ENCODE results near the gene HLTF. TPM values are rescaled to one million over a fixed set of nuclear protein-coding genes. Genes with fewer than 3 reads are reported as not detected.
"Not testable (repeated sequence)": the region's sequence is repeated elsewhere in the genome, so short reads cannot be mapped to it uniquely, and the experiment has no call there.

Gene HLTF
- total and polyA plus RNA-seq, 2 donors (not counting 1 experiment from before 2014, with no cell fraction given), result 3.3 to 22.9 TPM

DNA sequence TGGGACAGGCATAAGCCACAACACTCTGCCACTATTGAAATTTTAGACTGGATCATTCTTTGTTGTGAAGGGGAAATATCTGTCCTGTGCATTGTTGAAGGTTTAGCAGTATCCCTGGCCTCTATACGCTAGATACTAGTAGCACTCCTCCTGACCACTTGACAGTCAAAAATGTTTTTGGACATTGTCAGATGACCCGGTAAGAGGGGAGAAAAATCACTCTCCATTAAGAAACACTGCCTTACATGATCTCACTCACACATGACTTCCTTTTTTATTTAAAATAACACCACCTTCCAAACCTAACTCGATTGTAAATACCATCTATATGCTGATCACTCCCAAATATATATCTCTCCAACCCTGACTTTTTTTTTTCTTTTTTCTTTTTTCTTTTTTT is 15.3 kb upstream of the HLTF start:
- ATAC-seq (ENCODE audit: low read depth), result no peak
- no peaks in the 10 kb centered on the region for H3K27me3 ChIP-seq (replicated peaks in 1 of 4; ENCODE audit: control extremely low read depth in 1 of 4, control insufficient read depth in 3 of 4, insufficient read depth in 4 of 4, low read length in 3 of 4)
- peaks cover 6% of the 10 kb centered on the region for H3K27me3 Mint-ChIP-seq
- no peak overlapping the region for H3K4me3 ChIP-seq (ENCODE audit: control extremely low read depth in 1 of 5, extremely low read depth in 1 of 5, insufficient read depth in 1 of 5, low read depth in 2 of 5, low read length in 4 of 5)
- H3K4me3 Mint-ChIP-seq, result no peak overlapping the region
- CTCF ChIA-PET, result no interaction called here
- no peak overlapping the region for H3K27ac Mint-ChIP-seq
- H3K4me1 ChIP-seq (ENCODE audit: control insufficient read depth in 2 of 2, insufficient read depth in 2 of 2, low read length in 2 of 2), result no peaks in the 10 kb centered on the region
- no peak overlapping the region for H3K9ac ChIP-seq (ENCODE audit: low read length)
- POLR2A ChIA-PET, result no interaction called here
- peaks cover 0 to 3% (median 0%) of the 10 kb centered on the region in 3 donors for H3K9me3 ChIP-seq (ENCODE audit: control extremely low read depth in 1 of 3, control insufficient read depth in 2 of 3, insufficient read depth in 1 of 3, low read length in 2 of 3)
- no peak for TF ChIP-seq EZH2 (IDR thresholded peaks at IDR 0.05; ENCODE audit: borderline replicate concordance, insufficient read depth, low read depth, low read length, poor library complexity, severe bottlenecking)
- TF ChIP-seq, protein P1, sequence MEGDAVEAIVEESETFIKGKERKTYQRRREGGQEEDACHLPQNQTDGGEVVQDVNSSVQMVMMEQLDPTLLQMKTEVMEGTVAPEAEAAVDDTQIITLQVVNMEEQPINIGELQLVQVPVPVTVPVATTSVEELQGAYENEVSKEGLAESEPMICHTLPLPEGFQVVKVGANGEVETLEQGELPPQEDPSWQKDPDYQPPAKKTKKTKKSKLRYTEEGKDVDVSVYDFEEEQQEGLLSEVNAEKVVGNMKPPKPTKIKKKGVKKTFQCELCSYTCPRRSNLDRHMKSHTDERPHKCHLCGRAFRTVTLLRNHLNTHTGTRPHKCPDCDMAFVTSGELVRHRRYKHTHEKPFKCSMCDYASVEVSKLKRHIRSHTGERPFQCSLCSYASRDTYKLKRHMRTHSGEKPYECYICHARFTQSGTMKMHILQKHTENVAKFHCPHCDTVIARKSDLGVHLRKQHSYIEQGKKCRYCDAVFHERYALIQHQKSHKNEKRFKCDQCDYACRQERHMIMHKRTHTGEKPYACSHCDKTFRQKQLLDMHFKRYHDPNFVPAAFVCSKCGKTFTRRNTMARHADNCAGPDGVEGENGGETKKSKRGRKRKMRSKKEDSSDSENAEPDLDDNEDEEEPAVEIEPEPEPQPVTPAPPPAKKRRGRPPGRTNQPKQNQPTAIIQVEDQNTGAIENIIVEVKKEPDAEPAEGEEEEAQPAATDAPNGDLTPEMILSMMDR (IDR thresholded peaks at IDR 0.05), result no peak
- H4K20me1 ChIP-seq (ENCODE audit: control insufficient read depth, insufficient read depth, low read length, poor library complexity, severe bottlenecking), result no peaks in the 10 kb centered on the region
- H3K79me2 ChIP-seq (ENCODE audit: control insufficient read depth, insufficient read depth, low read length), result no peaks in the 10 kb centered on the region
- H2AFZ ChIP-seq (ENCODE audit: insufficient read depth, low read depth, low read length, poor library complexity, severe bottlenecking), result no peak overlapping the region
- H3K36me3 ChIP-seq (replicated peaks in 1 of 2; ENCODE audit: control extremely low read depth in 1 of 2, control insufficient read depth in 1 of 2, extremely low read depth in 1 of 2, insufficient read depth in 2 of 2, low read length in 1 of 2), result no peaks in the 10 kb centered on the region
- H3K4me2 ChIP-seq (replicated peaks; ENCODE audit: low read depth, low read length, poor library complexity, severe bottlenecking), result no peak overlapping the region
- peaks cover 2% of the 10 kb centered on the region for H3K4me1 Mint-ChIP-seq
- peaks cover 5% of the 10 kb centered on the region for H3K9me3 Mint-ChIP-seq (ENCODE audit: insufficient read depth)
- intact Hi-C loops (cut with micrococcal nuclease), result loop anchor here (2.0 kb wide), 1 partner anchor 15 kb away; the partner anchor contains the start of gene HLTF
- H3K27ac ChIP-seq (ENCODE audit: low read length in 2 of 2), result no peak overlapping the region
- 100% methylated on average over 3 of the region's 3 CpGs for WGBS (ENCODE audit: insufficient coverage)
- DNase-seq, result no peak

DNA sequence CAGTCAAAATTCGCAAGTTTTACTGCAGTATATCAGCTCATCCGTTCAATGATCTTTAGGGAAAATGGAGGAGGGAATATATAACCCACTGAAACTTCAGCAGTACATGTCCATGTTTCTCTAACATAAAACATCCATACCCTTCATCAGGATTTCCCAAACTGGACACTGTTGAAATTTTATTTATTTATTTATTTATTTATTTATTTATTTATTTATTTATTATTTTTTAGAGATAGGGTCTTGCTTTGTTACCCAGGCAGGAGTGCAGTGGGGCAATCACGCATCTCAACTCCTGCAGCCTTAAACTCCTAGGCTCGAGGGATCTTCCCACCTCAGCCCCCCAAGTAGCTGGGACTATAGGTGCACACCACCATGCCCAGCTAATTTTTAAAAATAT is 14.8 kb upstream of the HLTF start:
- TF ChIP-seq, protein P1 (IDR thresholded peaks at IDR 0.05), result no peak
- TF ChIP-seq EZH2 (IDR thresholded peaks at IDR 0.05; ENCODE audit: borderline replicate concordance, insufficient read depth, low read depth, low read length, poor library complexity, severe bottlenecking), result no peak
- Histone ChIP-seq H3K27ac (ENCODE audit: low read length in 2 of 2) (no peak overlapping the region), H2AFZ (ENCODE audit: insufficient read depth, low read depth, low read length, poor library complexity, severe bottlenecking) (no peak overlapping the region), H3K79me2 (ENCODE audit: control insufficient read depth, insufficient read depth, low read length) (no peaks in the 10 kb centered on the region), H3K9me3 (ENCODE audit: control extremely low read depth in 1 of 3, control insufficient read depth in 2 of 3, insufficient read depth in 1 of 3, low read length in 2 of 3) (peaks cover 0 to 3% (median 0%) of the 10 kb centered on the region in 3 donors), H3K9ac (ENCODE audit: low read length) (no peak overlapping the region), H4K20me1 (ENCODE audit: control insufficient read depth, insufficient read depth, low read length, poor library complexity, severe bottlenecking) (no peaks in the 10 kb centered on the region), H3K4me3 (ENCODE audit: control extremely low read depth in 1 of 5, extremely low read depth in 1 of 5, insufficient read depth in 1 of 5, low read depth in 2 of 5, low read length in 4 of 5) (no peak overlapping the region), H3K27me3 (replicated peaks in 1 of 4; ENCODE audit: control extremely low read depth in 1 of 4, control insufficient read depth in 3 of 4, insufficient read depth in 4 of 4, low read length in 3 of 4) (no peaks in the 10 kb centered on the region), H3K4me1 (ENCODE audit: control insufficient read depth in 2 of 2, insufficient read depth in 2 of 2, low read length in 2 of 2) (no peaks in the 10 kb centered on the region), H3K36me3 (replicated peaks in 1 of 2; ENCODE audit: control extremely low read depth in 1 of 2, control insufficient read depth in 1 of 2, extremely low read depth in 1 of 2, insufficient read depth in 2 of 2, low read length in 1 of 2) (no peaks in the 10 kb centered on the region), H3K4me2 (replicated peaks; ENCODE audit: low read depth, low read length, poor library complexity, severe bottlenecking) (no peak overlapping the region)
- DNase-seq (no peak), ATAC-seq (ENCODE audit: low read depth) (no peak)
- no CpG with 5 or more reads among the region's 4 CpGs for WGBS (ENCODE audit: insufficient coverage)
- ChIA-PET POLR2A (no interaction called here), CTCF (no interaction called here)
- Mint-ChIP-seq H3K27me3 (peaks cover 6% of the 10 kb centered on the region), H3K4me1 (peaks cover 5% of the 10 kb centered on the region), H3K4me3 (no peak overlapping the region), H3K27ac (no peak overlapping the region), H3K9me3 (ENCODE audit: insufficient read depth) (peaks cover 3% of the 10 kb centered on the region)
- intact Hi-C loops (cut with micrococcal nuclease), result loop anchor here (2.0 kb wide), 1 partner anchor 14 kb away; the partner anchor contains the start of gene HLTF

DNA sequence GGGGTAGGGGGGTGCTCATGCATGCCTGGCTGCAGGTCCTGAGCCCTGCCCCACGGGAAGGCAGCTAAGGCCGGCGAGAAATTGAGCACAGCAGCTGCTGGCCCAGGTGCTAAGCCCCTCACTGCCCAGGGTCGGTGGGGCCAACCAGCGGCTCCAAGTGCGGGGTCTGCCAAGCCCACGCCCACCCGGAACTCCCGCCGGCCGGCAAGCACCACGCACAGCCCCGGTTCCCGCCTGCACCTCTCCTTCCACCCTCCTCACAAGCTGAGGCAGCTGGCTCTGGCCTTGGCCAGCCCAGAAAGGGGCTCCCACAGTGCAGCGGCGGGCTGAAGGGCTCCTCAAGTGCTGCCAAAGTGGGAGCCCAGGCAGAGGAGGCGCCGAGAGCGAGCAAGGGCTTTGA is 11.7 kb upstream of the HLTF start:
- H3K27me3 ChIP-seq (replicated peaks in 1 of 4; ENCODE audit: control extremely low read depth in 1 of 4, control insufficient read depth in 3 of 4, insufficient read depth in 4 of 4, low read length in 3 of 4); H4K20me1 ChIP-seq (ENCODE audit: control insufficient read depth, insufficient read depth, low read length, poor library complexity, severe bottlenecking); H3K27ac ChIP-seq (ENCODE audit: low read length in 2 of 2); H3K79me2 ChIP-seq (ENCODE audit: control insufficient read depth, insufficient read depth, low read length); H3K4me3 Mint-ChIP-seq; H3K27ac Mint-ChIP-seq; H3K27me3 Mint-ChIP-seq; intact Hi-C loops (cut with micrococcal nuclease); H3K4me3 ChIP-seq (ENCODE audit: control extremely low read depth in 1 of 5, extremely low read depth in 1 of 5, insufficient read depth in 1 of 5, low read depth in 2 of 5, low read length in 4 of 5); H3K36me3 ChIP-seq (replicated peaks in 1 of 2; ENCODE audit: control extremely low read depth in 1 of 2, control insufficient read depth in 1 of 2, extremely low read depth in 1 of 2, insufficient read depth in 2 of 2, low read length in 1 of 2); DNase-seq; POLR2A ChIA-PET; H3K9me3 Mint-ChIP-seq (ENCODE audit: insufficient read depth); H3K9me3 ChIP-seq (ENCODE audit: control extremely low read depth in 1 of 3, control insufficient read depth in 2 of 3, insufficient read depth in 1 of 3, low read length in 2 of 3); H3K9ac ChIP-seq (ENCODE audit: low read length); H2AFZ ChIP-seq (ENCODE audit: insufficient read depth, low read depth, low read length, poor library complexity, severe bottlenecking); ATAC-seq (ENCODE audit: low read depth); H3K4me2 ChIP-seq (replicated peaks; ENCODE audit: low read depth, low read length, poor library complexity, severe bottlenecking); CTCF ChIA-PET: not testable (repeated sequence)
- H3K4me1 Mint-ChIP-seq, result peaks cover 13% of the 10 kb centered on the region
- 98% methylated on average over 14 of the region's 19 CpGs for WGBS (ENCODE audit: insufficient coverage)
- H3K4me1 ChIP-seq (ENCODE audit: control insufficient read depth in 2 of 2, insufficient read depth in 2 of 2, low read length in 2 of 2), result peaks cover 11 to 12% of the 10 kb centered on the region in 2 donors
